ENCODE data around the gene GPRC5A. TPM values are rescaled to one million over a fixed set of nuclear protein-coding genes. Genes with fewer than 3 reads are reported as not detected.

The GPRC5A gene
- total RNA-seq, 4 donors from 2014 or later: 1.4 to 21.9 (median 3.0) TPM

GRCh38 chr12:12924169-12924568 lies 32.8 kb downstream of the GPRC5A start:
- Histone ChIP-seq H3K27ac (no peak overlapping the region), H3K4me3 (no peak overlapping the region), H3K4me1 (no peaks in the 10 kb centered on the region), H3K9me3 (no peaks in the 10 kb centered on the region), H3K36me3 (no peaks in the 10 kb centered on the region), H3K27me3 (no peaks in the 10 kb centered on the region)
- TF ChIP-seq CTCF (IDR thresholded peaks at IDR 0.05) (no peak), EP300 (IDR thresholded peaks at IDR 0.05) (no peak)
- ATAC-seq: no peak
- 80 to 95% methylated on average over 1 to 4 of the region's 4 CpGs for WGBS, 2 donors (ENCODE audit: low coverage in 1 of 2)

GRCh38 chr12:12925388-12925787 lies 34.0 kb downstream of the GPRC5A start:
- H3K27ac ChIP-seq: peak overlapping the region in 1 of 4 donors; percentile 10

GRCh38 chr12:12926571-12927071 lies 35.3 kb downstream of the GPRC5A start:
- Histone ChIP-seq H3K4me3 (no peak overlapping the region), H3K27ac (no peak overlapping the region), H3K27me3 (no peaks in the 10 kb centered on the region), H3K36me3 (no peaks in the 10 kb centered on the region), H3K9me3 (no peaks in the 10 kb centered on the region), H3K4me1 (no peaks in the 10 kb centered on the region)
- no peak for ATAC-seq
- 85 to 88% methylated on average over 13 to 16 of the region's 18 CpGs for WGBS, 2 donors (ENCODE audit: low coverage in 1 of 2)
- TF ChIP-seq CTCF (IDR thresholded peaks at IDR 0.05) (no peak), POLR2AphosphoS5 (IDR thresholded peaks at IDR 0.05) (no peak), EP300 (IDR thresholded peaks at IDR 0.05) (no peak), POLR2A (IDR thresholded peaks at IDR 0.05) (no peak)

More at GRCh38 chr12:12925388-12925787, 34.0 kb downstream of the GPRC5A start:
- WGBS, 2 donors (ENCODE audit: low coverage in 1 of 2): 6 to 13% methylated on average over 1 of the region's 1 CpG
- no peaks in the 10 kb centered on the region for H3K27me3 ChIP-seq
- no peaks in the 10 kb centered on the region for H3K9me3 ChIP-seq
- H3K4me3 ChIP-seq: no peak overlapping the region
- ATAC-seq: no peak
- H3K36me3 ChIP-seq: no peaks in the 10 kb centered on the region
- H3K4me1 ChIP-seq: no peaks in the 10 kb centered on the region
- TF ChIP-seq POLR2AphosphoS5 (IDR thresholded peaks at IDR 0.05) (no peak), CTCF (IDR thresholded peaks at IDR 0.05) (no peak), POLR2A (IDR thresholded peaks at IDR 0.05) (no peak), EP300 (IDR thresholded peaks at IDR 0.05) (no peak)

- ATAC-seq: peak; percentile 63
- Histone ChIP-seq H3K27ac (no peak overlapping the region), H3K4me1 (no peaks in the 10 kb centered on the region), H3K9me3 (no peaks in the 10 kb centered on the region), H3K27me3 (no peaks in the 10 kb centered on the region), H3K4me3 (peak overlapping the region; percentile 6 to 43), H3K36me3 (no peaks in the 10 kb centered on the region)
- 21 to 61% methylated on average over 12 to 17 of the region's 27 CpGs for WGBS, 2 donors (ENCODE audit: low coverage in 1 of 2)
- no peak for TF ChIP-seq EP300 (IDR thresholded peaks at IDR 0.05)
- no peak for TF ChIP-seq CTCF (IDR thresholded peaks at IDR 0.05)
- TF ChIP-seq POLR2AphosphoS5 (IDR thresholded peaks at IDR 0.05): no peak
- no peak for TF ChIP-seq POLR2A (IDR thresholded peaks at IDR 0.05)
Observed at GRCh38 chr12:12927211-12928079, 36.1 kb downstream of the GPRC5A start.

DNA sequence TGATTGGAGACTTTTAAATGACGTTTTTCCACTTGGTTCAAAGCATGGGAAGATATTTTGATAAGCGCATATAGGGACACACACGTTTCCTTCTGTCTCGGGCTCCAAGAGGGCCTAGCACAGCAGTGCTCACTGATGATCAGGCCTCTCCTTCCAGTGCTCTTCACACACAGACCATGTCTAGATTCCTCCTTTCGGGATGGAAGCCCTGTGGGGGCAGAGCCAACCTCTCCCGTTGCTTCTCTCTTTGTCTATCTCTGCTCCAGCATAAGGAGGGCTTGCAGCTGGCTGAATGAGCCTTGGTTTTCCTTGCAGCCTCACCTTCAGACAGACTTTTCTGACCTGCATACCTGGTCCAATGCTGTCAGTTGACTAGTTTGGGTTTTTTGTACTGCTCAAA lies 38.3 kb downstream of the GPRC5A start:
- no peak overlapping the region for H3K27ac ChIP-seq
- no peaks in the 10 kb centered on the region for H3K9me3 ChIP-seq
- H3K4me3 ChIP-seq: no peak overlapping the region
- no peaks in the 10 kb centered on the region for H3K27me3 ChIP-seq
- TF ChIP-seq CTCF (IDR thresholded peaks at IDR 0.05) (no peak), POLR2A (IDR thresholded peaks at IDR 0.05) (no peak), EP300 (IDR thresholded peaks at IDR 0.05) (no peak), POLR2AphosphoS5 (IDR thresholded peaks at IDR 0.05) (no peak)
- 90 to 97% methylated on average over 5 of the region's 6 CpGs for WGBS, 2 donors (ENCODE audit: low coverage in 1 of 2)
- H3K36me3 ChIP-seq: no peaks in the 10 kb centered on the region
- no peaks in the 10 kb centered on the region for H3K4me1 ChIP-seq
- no peak for ATAC-seq
